Heart left ventricle (tissue), 13 donors: ENCODE measurements around the gene PROSER2.

ENCODE experiments used
- CTCF ChIP-seq, 12 donors: fragments of 200-600 bp; sonication (generic) in 4 of 12; IDR thresholded peaks; one replicate each; pipeline versions ENCODE4 v1.5.0 to v1.8.0; 2018 to 2022; ENCODE audit warnings: antibody characterized with exemption in 12 of 12, mild to moderate bottlenecking in 5 of 12
- POLR2A ChIP-seq, 2 donors: fragments of 450-650 bp; IDR thresholded peaks; one replicate each; pipeline ENCODE4 v1.6.1; 2017; ENCODE audit warnings: antibody characterized with exemption in 2 of 2, mild to moderate bottlenecking in 2 of 2, moderate library complexity in 2 of 2
- donor health status: ischemic (EF 13 %, LVEDD 7.1; RV severe dilation, severe dysfunction).
- donor health status: DM: no; HTN: yes; CAD: no.
- donor health status: DM: no; HTN: no; CAD: no.
- donor health status: ischemic (EF 25% LVEDD 6.9; RV normal size, moderate dysfunction).
- donor health status: ischemic (EF 25% LVEDD 5.7; RV mildly dilated, moderate dysfunction).
- donor health status: ischemic (EF 35%, LVEDD 5.7; RV mildly dilated, moderate dysfunction).
- donor health status: nonischemic (EF 11% LVEDD 7.7; RV severe dilation, severe dysfunction).
- donor health status: DM: yes; HTN: yes; CAD: no.
- donor health status: PGD.
- donor health status: ischemic (EF 29% LVEDD 5.4; RV normal size, mild dysfunction).
- donor health status: nonischemic (EF 23%, LVEDD 6.1; RV moderate dilation, normal function).

GRCh38 chr10:11879387-11880094 is 56.4 kb downstream of the PROSER2 start:
- TF ChIP-seq POLR2A (IDR thresholded peaks at IDR 0.05) (no peak), CTCF (IDR thresholded peaks at IDR 0.05) (no peak)
